SK-N-MC (cell line): ENCODE measurements around the gene MRPL10.

Experiments
- DNase-seq: peaks from one replicate; pipeline ENCODE4 v3.0.0-alpha.2; 2011; ENCODE audit warnings: low read depth, low spot score
- H3K27ac ChIP-seq: fragments of 200-600 bp; sonication (generic); 2 replicates; pipeline ENCODE4 v1.5.1; 2016; ENCODE audit warnings: mixed run types
- H3K36me3 ChIP-seq: fragments of 200-600 bp; sonication (generic); 2 replicates; pipeline ENCODE4 v1.6.1; 2017; ENCODE audit warnings: antibody characterized with exemption, low read length, mixed read lengths; ENCODE audit not compliant: insufficient read depth
- H3K4me3 ChIP-seq: fragments of 200-600 bp; sonication (generic); 2 replicates; pipeline ENCODE4 v1.5.1; 2016
- H3K9ac ChIP-seq: fragments of 200-600 bp; sonication (generic); 2 replicates; pipeline ENCODE4 v1.8.0; 2017; ENCODE audit warnings: mixed run types, mixed read lengths; ENCODE audit not compliant: insufficient read length
- H3K9me3 ChIP-seq: fragments of 200-600 bp; sonication (generic); 2 replicates; pipeline ENCODE4 v1.6.1; 2017; ENCODE audit warnings: low read depth, mild to moderate bottlenecking, antibody characterized with exemption, low read length, moderate library complexity, mixed read lengths
- EZH2 ChIP-seq: fragments of 200-600 bp; sonication (generic); IDR thresholded peaks from one replicate; pipeline ENCODE4 v1.6.1; 2017; ENCODE audit warnings: antibody characterized with exemption
- FOXP2 ChIP-seq: optimal IDR thresholded peaks from 2 replicates; pipeline ENCODE3; 2011; ENCODE audit warnings: mild to moderate bottlenecking, moderate library complexity; ENCODE audit not compliant: insufficient read depth; ENCODE audit errors: extremely low read length, control extremely low read depth
- POLR2AphosphoS5 ChIP-seq: IDR thresholded peaks from 2 replicates; pipeline ENCODE4 v1.6.1; 2012; ENCODE audit warnings: mild to moderate bottlenecking, low read depth, low read length, borderline replicate concordance

The MRPL10 gene

GRCh38 chr17:47806913-47807255, 24.5 kb downstream of the MRPL10 start:
- TF ChIP-seq EZH2 (no peak), POLR2AphosphoS5 (no peak), FOXP2 (no peak)
- Histone ChIP-seq H3K9ac (no peak overlapping the region), H3K36me3 (no peaks in the 10 kb centered on the region), H3K4me3 (no peak overlapping the region), H3K9me3 (no peaks in the 10 kb centered on the region), H3K27ac (no peak overlapping the region)
- no peak for DNase-seq

- H3K4me3 ChIP-seq, result no peak overlapping the region
- no peak overlapping the region for H3K27ac ChIP-seq
- H3K36me3 ChIP-seq, result no peaks in the 10 kb centered on the region
- no peak overlapping the region for H3K9ac ChIP-seq
- DNase-seq, result no peak
- no peaks in the 10 kb centered on the region for H3K9me3 ChIP-seq
- TF ChIP-seq EZH2 (no peak), FOXP2 (no peak), POLR2AphosphoS5 (no peak)
Measured at GRCh38 chr17:47806026-47806912, 25.1 kb downstream of the MRPL10 start.

DNA sequence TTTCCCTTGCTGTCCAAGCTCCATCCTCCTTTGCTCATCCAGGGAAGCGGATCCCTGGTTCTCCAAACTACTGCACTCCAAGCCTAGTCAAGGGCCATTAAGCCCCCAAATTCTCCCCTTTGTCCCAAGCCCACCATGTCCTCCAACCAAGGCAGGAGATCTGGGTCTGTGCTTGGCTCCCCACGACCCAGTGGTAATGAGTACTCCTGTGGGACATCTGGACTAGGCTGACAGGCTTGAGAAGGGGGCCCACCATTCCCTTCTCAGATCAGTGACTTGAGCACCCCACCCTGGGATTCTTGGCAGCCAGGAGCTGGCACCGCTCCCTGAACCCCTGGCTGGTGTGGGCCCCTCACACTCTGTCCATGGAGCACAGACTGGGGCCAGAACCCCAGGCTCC, 26.9 kb downstream of the MRPL10 start:
- Histone ChIP-seq H3K9me3 (no peaks in the 10 kb centered on the region), H3K27ac (no peak overlapping the region), H3K9ac (no peak overlapping the region), H3K4me3 (no peak overlapping the region), H3K36me3 (no peaks in the 10 kb centered on the region)
- no peak for DNase-seq
- TF ChIP-seq POLR2AphosphoS5 (no peak), FOXP2 (no peak), EZH2 (no peak)

DNA sequence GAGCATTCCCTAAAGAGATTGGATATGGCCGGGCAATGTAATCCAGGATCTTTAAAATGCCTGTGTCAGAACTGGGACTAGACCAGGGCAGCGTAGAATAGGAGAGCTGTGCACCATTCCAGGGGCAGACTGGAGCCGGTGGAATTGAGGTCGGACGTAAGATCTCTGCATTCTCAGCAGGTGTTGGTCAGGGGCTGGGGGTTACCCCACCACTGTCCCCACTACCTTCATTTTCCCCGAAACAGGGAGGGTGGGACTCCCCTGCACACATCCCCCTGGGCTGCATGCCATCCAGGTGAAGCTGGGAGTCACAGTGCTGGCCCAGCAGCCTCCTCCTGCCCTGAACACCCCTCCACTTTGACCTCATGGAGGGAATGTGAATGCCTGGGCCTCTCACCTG, 27.6 kb downstream of the MRPL10 start:
- H3K9me3 ChIP-seq, result no peaks in the 10 kb centered on the region
- H3K27ac ChIP-seq, result no peak overlapping the region
- TF ChIP-seq POLR2AphosphoS5 (no peak), EZH2 (no peak), FOXP2 (no peak)
- no peaks in the 10 kb centered on the region for H3K36me3 ChIP-seq
- H3K4me3 ChIP-seq, result no peak overlapping the region
- no peak for DNase-seq
- no peak overlapping the region for H3K9ac ChIP-seq

DNA sequence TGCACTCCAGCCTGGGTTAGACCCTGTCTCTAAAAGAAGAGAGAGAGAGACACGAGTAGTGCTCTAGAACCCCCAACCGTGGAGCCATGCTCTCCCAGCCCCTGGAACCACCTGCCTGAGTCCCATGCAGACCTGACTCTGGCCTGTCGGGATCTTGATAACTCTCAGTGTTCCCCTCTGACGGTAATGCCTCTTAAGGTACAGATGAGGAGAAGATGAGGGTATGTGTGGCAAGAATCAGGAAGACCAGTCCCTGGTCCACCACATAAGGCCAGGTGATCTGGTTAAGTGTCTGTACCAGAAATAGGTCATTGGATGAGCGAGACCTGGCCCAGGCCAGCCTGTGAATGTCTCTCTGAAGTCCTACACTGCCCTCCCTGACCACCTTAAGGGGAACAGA, 28.1 kb downstream of the MRPL10 start:
- H3K9ac ChIP-seq, result no peak overlapping the region
- no peak overlapping the region for H3K27ac ChIP-seq
- no peak overlapping the region for H3K4me3 ChIP-seq
- no peaks in the 10 kb centered on the region for H3K36me3 ChIP-seq
- no peak for DNase-seq
- H3K9me3 ChIP-seq, result no peaks in the 10 kb centered on the region
- TF ChIP-seq FOXP2, result no peak
- no peak for TF ChIP-seq EZH2
- no peak for TF ChIP-seq POLR2AphosphoS5

GRCh38 chr17:47802341-47803022, 28.9 kb downstream of the MRPL10 start:
- no peak for TF ChIP-seq EZH2
- no peak for TF ChIP-seq FOXP2
- Histone ChIP-seq H3K9ac (no peak overlapping the region), H3K4me3 (no peak overlapping the region), H3K9me3 (no peaks in the 10 kb centered on the region), H3K27ac (no peak overlapping the region), H3K36me3 (no peaks in the 10 kb centered on the region)
- DNase-seq, result no peak

GRCh38 chr17:47801906-47802305, 29.4 kb downstream of the MRPL10 start:
- Histone ChIP-seq H3K27ac (no peak overlapping the region), H3K9ac (no peak overlapping the region), H3K4me3 (no peak overlapping the region), H3K9me3 (no peaks in the 10 kb centered on the region), H3K36me3 (no peaks in the 10 kb centered on the region)
- no peak for DNase-seq
- no peak for TF ChIP-seq POLR2AphosphoS5

DNA sequence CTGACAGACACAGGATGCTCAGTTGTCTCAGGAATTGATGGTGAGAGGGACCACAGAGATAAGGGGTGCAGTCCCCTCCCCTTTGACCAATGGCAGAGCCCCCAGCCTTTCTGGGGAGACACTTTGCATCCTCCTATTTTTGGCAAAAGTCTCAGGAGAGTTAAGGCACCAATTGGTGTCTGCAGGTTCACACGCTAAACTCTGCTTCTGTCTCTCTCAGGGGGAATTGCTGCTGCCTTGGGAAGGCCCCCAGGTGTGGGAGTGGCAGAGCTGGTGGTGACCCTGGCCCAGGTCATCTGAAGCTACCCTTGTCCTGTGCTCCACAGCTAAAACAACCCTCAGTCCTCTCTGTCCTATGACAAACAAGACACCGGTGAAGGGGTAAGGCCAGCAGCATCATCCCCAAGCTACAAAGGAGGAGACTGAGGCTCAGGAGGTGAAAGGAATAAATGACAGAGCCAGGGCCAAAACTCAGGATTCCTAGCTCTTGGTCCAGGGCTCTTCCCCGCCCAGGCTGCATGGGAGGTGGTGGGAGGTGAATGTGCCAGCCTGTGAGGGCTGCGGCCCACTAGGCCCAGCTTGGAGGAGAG, 30.1 kb downstream of the MRPL10 start:
- TF ChIP-seq EZH2 (no peak), FOXP2 (no peak), POLR2AphosphoS5 (no peak)
- Histone ChIP-seq H3K27ac (no peak overlapping the region), H3K36me3 (no peaks in the 10 kb centered on the region), H3K9ac (no peak overlapping the region), H3K4me3 (no peak overlapping the region), H3K9me3 (no peaks in the 10 kb centered on the region)
- no peak for DNase-seq

DNA sequence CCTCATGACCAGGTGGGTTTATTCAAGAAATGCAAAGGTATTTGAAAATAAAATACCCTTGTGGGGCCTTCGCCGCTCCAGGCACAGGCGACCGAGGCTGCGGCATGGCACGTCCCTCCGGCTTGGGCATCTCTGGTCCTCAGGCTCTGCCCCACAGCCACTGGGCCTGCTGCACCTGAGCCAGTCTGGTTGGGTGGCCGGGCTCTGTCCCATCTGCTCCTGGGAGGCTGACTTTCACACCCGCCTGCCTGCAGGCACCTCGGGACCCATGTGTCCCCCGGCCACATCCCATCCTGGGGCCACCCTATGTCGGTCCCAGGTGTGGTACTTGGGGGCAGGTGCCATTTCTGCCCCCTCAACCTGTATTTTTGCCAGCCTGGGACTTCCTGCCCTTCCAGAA, 30.7 kb downstream of the MRPL10 start:
- no peak overlapping the region for H3K9ac ChIP-seq
- H3K9me3 ChIP-seq, result no peaks in the 10 kb centered on the region
- no peak overlapping the region for H3K4me3 ChIP-seq
- TF ChIP-seq FOXP2, result no peak
- TF ChIP-seq EZH2, result no peak
- no peak for TF ChIP-seq POLR2AphosphoS5
- DNase-seq, result no peak
- H3K36me3 ChIP-seq, result no peaks in the 10 kb centered on the region
- H3K27ac ChIP-seq, result no peak overlapping the region
